ENCODE measurements around the gene PDYN. TPM values are rescaled to one million over a fixed set of nuclear protein-coding genes. Genes with fewer than 3 reads are reported as not detected.

PDYN gene
- polyA plus RNA-seq, 2 donors = not detected

DNA sequence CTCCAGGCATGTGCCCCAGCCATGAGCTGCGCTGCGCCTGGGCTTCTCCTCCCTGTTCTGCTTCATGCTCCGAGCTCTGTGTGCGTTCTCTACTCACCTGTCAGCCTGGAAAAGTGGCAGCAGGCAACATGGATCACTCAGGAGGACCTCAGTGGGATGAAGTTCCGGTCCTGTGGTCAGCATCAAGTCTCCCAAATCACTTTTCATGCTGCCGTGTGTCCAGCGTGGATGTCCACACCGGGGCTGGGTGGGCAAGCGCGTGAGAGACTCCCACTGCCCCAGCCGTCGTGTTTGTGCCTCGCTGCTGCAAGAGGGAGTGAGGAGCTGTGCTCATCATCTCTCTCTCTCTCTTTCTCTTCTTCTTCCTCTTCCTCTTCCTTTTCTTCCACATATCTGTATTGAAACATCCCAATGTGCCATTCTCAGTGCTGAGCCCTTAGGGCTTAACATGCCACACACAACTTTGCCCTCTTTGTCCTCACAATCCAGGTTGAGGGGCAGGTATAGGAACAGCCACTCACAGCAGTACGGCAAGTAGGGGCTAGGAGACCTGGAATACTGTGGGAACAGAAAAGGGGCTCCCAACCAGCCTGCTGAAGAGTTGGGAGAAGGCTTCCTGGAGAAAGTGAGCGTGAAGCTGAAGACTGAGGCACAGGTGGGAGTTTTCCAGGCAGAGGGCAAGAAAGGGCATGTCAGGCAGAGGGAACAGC, 3.8 kb upstream of the PDYN start:
- Histone ChIP-seq H3K4me1 (ENCODE audit: control insufficient read depth in 2 of 2, insufficient read depth in 2 of 2, low read length in 1 of 2) (no peaks in the 10 kb centered on the region), H3K27ac (ENCODE audit: low read depth in 2 of 2, low read length in 1 of 2) (no peak overlapping the region), H3K36me3 (ENCODE audit: control insufficient read depth in 2 of 2, insufficient read depth in 2 of 2, low read length in 1 of 2) (no peaks in the 10 kb centered on the region), H3K27me3 (ENCODE audit: control insufficient read depth in 1 of 2, insufficient read depth in 2 of 2, low read length in 2 of 2) (peaks cover 5 to 6% of the 10 kb centered on the region in 2 donors), H3K4me3 (ENCODE audit: low read depth in 1 of 2, low read length in 2 of 2) (no peak overlapping the region), H3K9me3 (ENCODE audit: control insufficient read depth in 2 of 2, insufficient read depth in 1 of 2, low read depth in 1 of 2, low read length in 1 of 2) (no peaks in the 10 kb centered on the region)
- WGBS, 2 donors = 74 to 76% methylated on average over 15 of the region's 15 CpGs

GRCh38 chr20:1995531-1996310, 1.9 kb upstream of the PDYN start:
- WGBS, 2 donors = 81 to 84% methylated on average over 10 of the region's 10 CpGs
- no peak overlapping the region for H3K27ac ChIP-seq (ENCODE audit: low read depth in 2 of 2, low read length in 1 of 2)
- H3K27me3 ChIP-seq (ENCODE audit: control insufficient read depth in 1 of 2, insufficient read depth in 2 of 2, low read length in 2 of 2) = peaks cover 5 to 10% of the 10 kb centered on the region in 2 donors
- no peaks in the 10 kb centered on the region for H3K36me3 ChIP-seq (ENCODE audit: control insufficient read depth in 2 of 2, insufficient read depth in 2 of 2, low read length in 1 of 2)
- H3K4me3 ChIP-seq (ENCODE audit: low read depth in 1 of 2, low read length in 2 of 2) = no peak overlapping the region
- no peaks in the 10 kb centered on the region for H3K9me3 ChIP-seq (ENCODE audit: control insufficient read depth in 2 of 2, insufficient read depth in 1 of 2, low read depth in 1 of 2, low read length in 1 of 2)
- H3K4me1 ChIP-seq (ENCODE audit: control insufficient read depth in 2 of 2, insufficient read depth in 2 of 2, low read length in 1 of 2) = no peaks in the 10 kb centered on the region

- Histone ChIP-seq H3K27ac (ENCODE audit: low read depth in 2 of 2, low read length in 1 of 2) (no peak overlapping the region), H3K4me1 (ENCODE audit: control insufficient read depth in 2 of 2, insufficient read depth in 2 of 2, low read length in 1 of 2) (no peaks in the 10 kb centered on the region), H3K4me3 (ENCODE audit: low read depth in 1 of 2, low read length in 2 of 2) (no peak overlapping the region), H3K36me3 (ENCODE audit: control insufficient read depth in 2 of 2, insufficient read depth in 2 of 2, low read length in 1 of 2) (no peaks in the 10 kb centered on the region), H3K9me3 (ENCODE audit: control insufficient read depth in 2 of 2, insufficient read depth in 1 of 2, low read depth in 1 of 2, low read length in 1 of 2) (no peaks in the 10 kb centered on the region), H3K27me3 (ENCODE audit: control insufficient read depth in 1 of 2, insufficient read depth in 2 of 2, low read length in 2 of 2) (peaks cover 5 to 10% of the 10 kb centered on the region in 2 donors)
- WGBS, 2 donors = 44 to 58% methylated on average over 14 of the region's 14 CpGs
Measured at GRCh38 chr20:1994627-1995026, 769 bp upstream of the PDYN start.

- 23 to 24% methylated on average over 8 of the region's 8 CpGs for WGBS, 2 donors
- Histone ChIP-seq H3K27me3 (ENCODE audit: control insufficient read depth in 1 of 2, insufficient read depth in 2 of 2, low read length in 2 of 2) (peaks cover 0 to 10% of the 10 kb centered on the region in 2 donors), H3K9me3 (ENCODE audit: control insufficient read depth in 2 of 2, insufficient read depth in 1 of 2, low read depth in 1 of 2, low read length in 1 of 2) (no peaks in the 10 kb centered on the region), H3K4me3 (ENCODE audit: low read depth in 1 of 2, low read length in 2 of 2) (no peak overlapping the region), H3K4me1 (ENCODE audit: control insufficient read depth in 2 of 2, insufficient read depth in 2 of 2, low read length in 1 of 2) (no peaks in the 10 kb centered on the region), H3K36me3 (ENCODE audit: control insufficient read depth in 2 of 2, insufficient read depth in 2 of 2, low read length in 1 of 2) (no peaks in the 10 kb centered on the region), H3K27ac (ENCODE audit: low read depth in 2 of 2, low read length in 1 of 2) (no peak overlapping the region)
Measured at GRCh38 chr20:1992359-1993110, 1.3 kb downstream of the PDYN start.

DNA sequence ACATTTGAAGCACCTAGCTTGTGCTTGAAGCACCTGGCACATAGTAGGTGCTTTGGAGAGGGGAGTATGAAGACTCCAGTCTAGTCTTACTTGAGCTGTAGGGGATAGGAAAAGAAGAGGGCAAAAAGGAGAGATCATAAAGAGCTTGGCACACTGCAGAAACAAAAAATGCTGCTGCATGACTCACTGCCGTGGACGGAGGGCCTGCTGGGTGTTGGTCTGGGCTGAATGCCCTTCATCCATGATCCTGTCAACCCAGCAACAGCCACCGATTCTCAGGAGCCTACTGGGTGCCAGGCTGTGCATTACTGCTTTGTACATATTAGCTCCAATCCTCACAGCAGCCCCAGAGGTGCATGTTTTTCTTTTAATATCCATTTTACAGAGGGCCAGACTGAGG, 6.0 kb downstream of the PDYN start:
- Histone ChIP-seq H3K27me3 (ENCODE audit: control insufficient read depth in 1 of 2, insufficient read depth in 2 of 2, low read length in 2 of 2) (peaks cover 0 to 5% of the 10 kb centered on the region in 2 donors), H3K4me3 (ENCODE audit: low read depth in 1 of 2, low read length in 2 of 2) (no peak overlapping the region), H3K4me1 (ENCODE audit: control insufficient read depth in 2 of 2, insufficient read depth in 2 of 2, low read length in 1 of 2) (no peaks in the 10 kb centered on the region), H3K9me3 (ENCODE audit: control insufficient read depth in 2 of 2, insufficient read depth in 1 of 2, low read depth in 1 of 2, low read length in 1 of 2) (no peaks in the 10 kb centered on the region), H3K36me3 (ENCODE audit: control insufficient read depth in 2 of 2, insufficient read depth in 2 of 2, low read length in 1 of 2) (no peaks in the 10 kb centered on the region), H3K27ac (ENCODE audit: low read depth in 2 of 2, low read length in 1 of 2) (no peak overlapping the region)
- 21 to 35% methylated on average over 3 of the region's 3 CpGs for WGBS, 2 donors

DNA sequence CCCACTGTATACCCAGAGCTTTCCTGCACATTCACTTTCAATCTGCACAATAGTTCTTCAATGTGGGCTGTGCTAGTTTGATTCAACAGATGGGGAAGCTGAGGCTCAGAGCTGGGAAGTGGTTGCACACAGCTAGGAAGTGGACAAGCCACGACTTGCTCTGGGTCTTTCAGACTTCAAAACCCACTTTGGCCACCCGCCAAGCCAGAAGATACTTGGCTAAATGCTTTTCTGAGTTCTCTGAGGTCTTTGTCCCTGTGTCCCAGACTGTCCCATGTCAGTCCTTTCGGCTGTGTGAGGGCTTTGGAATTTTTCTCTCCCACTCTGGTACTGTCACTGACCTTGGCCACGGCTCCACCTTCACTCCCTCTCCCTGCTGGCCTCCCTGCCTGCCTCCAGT, 10.6 kb downstream of the PDYN start:
- WGBS, 2 donors = 40 to 48% methylated on average over 4 of the region's 4 CpGs
- H3K27me3 ChIP-seq (ENCODE audit: control insufficient read depth in 1 of 2, insufficient read depth in 2 of 2, low read length in 2 of 2) = no peaks in the 10 kb centered on the region
- no peaks in the 10 kb centered on the region for H3K9me3 ChIP-seq (ENCODE audit: control insufficient read depth in 2 of 2, insufficient read depth in 1 of 2, low read depth in 1 of 2, low read length in 1 of 2)

GRCh38 chr20:1982686-1983085, 11.2 kb downstream of the PDYN start:
- no peaks in the 10 kb centered on the region for H3K9me3 ChIP-seq (ENCODE audit: control insufficient read depth in 2 of 2, insufficient read depth in 1 of 2, low read depth in 1 of 2, low read length in 1 of 2)
- WGBS, 2 donors = 81 to 85% methylated on average over 5 of the region's 5 CpGs
- H3K27me3 ChIP-seq (ENCODE audit: control insufficient read depth in 1 of 2, insufficient read depth in 2 of 2, low read length in 2 of 2) = no peaks in the 10 kb centered on the region
- H3K36me3 ChIP-seq (ENCODE audit: control insufficient read depth in 2 of 2, insufficient read depth in 2 of 2, low read length in 1 of 2) = no peaks in the 10 kb centered on the region
- no peak overlapping the region for H3K27ac ChIP-seq (ENCODE audit: low read depth in 2 of 2, low read length in 1 of 2)
- no peaks in the 10 kb centered on the region for H3K4me1 ChIP-seq (ENCODE audit: control insufficient read depth in 2 of 2, insufficient read depth in 2 of 2, low read length in 1 of 2)
- H3K4me3 ChIP-seq (ENCODE audit: low read depth in 1 of 2, low read length in 2 of 2) = no peak overlapping the region

More for the DNA sequence above, 10.6 kb downstream of the PDYN start:
- Histone ChIP-seq H3K4me3 (ENCODE audit: low read depth in 1 of 2, low read length in 2 of 2) (no peak overlapping the region), H3K4me1 (ENCODE audit: control insufficient read depth in 2 of 2, insufficient read depth in 2 of 2, low read length in 1 of 2) (no peaks in the 10 kb centered on the region), H3K36me3 (ENCODE audit: control insufficient read depth in 2 of 2, insufficient read depth in 2 of 2, low read length in 1 of 2) (no peaks in the 10 kb centered on the region), H3K27ac (ENCODE audit: low read depth in 2 of 2, low read length in 1 of 2) (no peak overlapping the region)

DNA sequence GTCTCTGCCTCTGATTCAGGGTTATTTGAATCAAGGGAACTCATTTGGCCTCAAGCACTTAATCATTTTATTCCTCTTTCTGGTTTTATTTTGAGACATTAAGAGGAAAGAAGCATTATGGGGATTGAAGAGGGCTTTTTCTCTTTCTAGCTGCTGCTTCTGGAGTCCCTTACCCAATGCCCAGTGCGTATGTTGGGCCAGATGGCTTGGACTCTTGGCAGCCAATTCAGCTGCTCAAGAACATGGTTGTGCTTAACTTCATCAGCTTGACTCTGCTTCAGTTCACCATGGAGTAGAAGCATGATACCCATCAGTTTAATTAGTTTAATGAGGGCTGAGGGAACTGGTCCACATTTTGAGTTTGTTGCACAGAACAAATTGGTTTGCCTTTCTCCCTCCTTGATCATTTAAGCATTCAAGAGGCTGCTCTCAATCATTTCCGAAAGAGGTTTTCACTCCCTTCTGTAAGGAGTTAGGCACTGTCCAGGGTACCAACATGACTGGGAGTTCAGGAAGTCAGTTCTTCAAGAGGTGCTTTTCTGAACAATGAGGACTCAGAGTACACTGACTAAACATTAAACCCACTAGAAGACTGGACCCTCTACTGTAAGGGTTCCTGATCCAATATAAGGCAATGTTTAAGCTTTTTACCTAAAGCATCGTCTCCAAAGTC, 14.6 kb downstream of the PDYN start:
- WGBS, 2 donors = 55 to 57% methylated on average over 3 of the region's 3 CpGs
- no peak overlapping the region for H3K27ac ChIP-seq (ENCODE audit: low read depth in 2 of 2, low read length in 1 of 2)
- H3K4me1 ChIP-seq (ENCODE audit: control insufficient read depth in 2 of 2, insufficient read depth in 2 of 2, low read length in 1 of 2) = no peaks in the 10 kb centered on the region
- no peak overlapping the region for H3K4me3 ChIP-seq (ENCODE audit: low read depth in 1 of 2, low read length in 2 of 2)
- H3K27me3 ChIP-seq (ENCODE audit: control insufficient read depth in 1 of 2, insufficient read depth in 2 of 2, low read length in 2 of 2) = no peaks in the 10 kb centered on the region
- no peaks in the 10 kb centered on the region for H3K36me3 ChIP-seq (ENCODE audit: control insufficient read depth in 2 of 2, insufficient read depth in 2 of 2, low read length in 1 of 2)
- H3K9me3 ChIP-seq (ENCODE audit: control insufficient read depth in 2 of 2, insufficient read depth in 1 of 2, low read depth in 1 of 2, low read length in 1 of 2) = no peaks in the 10 kb centered on the region

DNA sequence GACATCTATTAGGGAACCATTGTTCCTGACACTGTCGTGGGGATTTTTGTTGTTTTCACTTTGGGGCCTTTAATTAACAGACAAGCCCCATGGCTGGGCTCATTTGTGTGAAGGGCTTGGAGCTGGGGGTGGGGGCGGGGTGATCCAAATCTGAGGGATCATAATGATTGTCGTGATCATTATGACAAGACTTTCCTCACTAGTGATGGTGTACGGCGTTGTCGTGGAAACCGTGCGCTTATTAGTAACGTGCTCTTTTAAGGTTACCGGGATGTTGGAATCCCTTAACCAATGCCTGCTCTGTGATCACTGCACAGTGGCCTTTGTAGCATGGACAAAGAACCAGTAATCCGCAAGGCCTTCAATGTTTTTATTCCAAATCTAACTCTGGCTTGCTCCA, 18.6 kb downstream of the PDYN start:
- Histone ChIP-seq H3K36me3 (ENCODE audit: control insufficient read depth in 2 of 2, insufficient read depth in 2 of 2, low read length in 1 of 2) (no peaks in the 10 kb centered on the region), H3K4me3 (ENCODE audit: low read depth in 1 of 2, low read length in 2 of 2) (no peak overlapping the region), H3K27ac (ENCODE audit: low read depth in 2 of 2, low read length in 1 of 2) (no peak overlapping the region), H3K9me3 (ENCODE audit: control insufficient read depth in 2 of 2, insufficient read depth in 1 of 2, low read depth in 1 of 2, low read length in 1 of 2) (no peaks in the 10 kb centered on the region), H3K27me3 (ENCODE audit: control insufficient read depth in 1 of 2, insufficient read depth in 2 of 2, low read length in 2 of 2) (no peaks in the 10 kb centered on the region), H3K4me1 (ENCODE audit: control insufficient read depth in 2 of 2, insufficient read depth in 2 of 2, low read length in 1 of 2) (no peaks in the 10 kb centered on the region)
- 87 to 90% methylated on average over 11 of the region's 11 CpGs for WGBS, 2 donors
